H1 (cell line): ENCODE data around the gene CAT. TPM values are rescaled to one million over a fixed set of nuclear protein-coding genes. Genes with fewer than 3 reads are reported as not detected.

Experiments used
- CTCF ChIA-PET: fragments of 300-600 bp; sonication (Branson Sonifier 250); formaldehyde crosslinking; loops from one replicate; lab custom pipeline; 2021; ENCODE audit not compliant: partially characterized antibody; lab: Charles Lee
- POLR2A ChIA-PET: fragments of 300-600 bp; sonication (Branson Sonifier 250); formaldehyde crosslinking; loops from one replicate; lab custom pipeline; 2021; ENCODE audit warnings: inconsistent platforms; ENCODE audit not compliant: partially characterized antibody; lab: Charles Lee
- DNase-seq, 2 experiments: peaks; one replicate each; pipeline versions ENCODE4 v3.0.0 to v3.0.0-alpha.2; 2010 to 2022; ENCODE audit warnings: low spot score in 2 of 2, low read depth in 1 of 2, mixed read lengths in 1 of 2
- FAIRE-seq: peaks from 2 replicates; lab custom pipeline; 2011; peaks lifted over from hg19 to GRCh38; lab: Jason Lieb, UNC
- H2AFZ ChIP-seq: 2 replicates; pipeline ENCODE4 v1.8.1; 2012; ENCODE audit warnings: low read length, inconsistent platforms
- H2AK5ac ChIP-seq: 2 replicates; pipeline ENCODE4 v1.6.1; 2013; ENCODE audit warnings: low read depth, low read length
- H2BK120ac ChIP-seq: replicated peaks from 2 replicates; pipeline ENCODE3; 2013; ENCODE audit warnings: low read depth, low read length, inconsistent platforms
- H2BK12ac ChIP-seq: 2 replicates; pipeline ENCODE4 v1.6.1; 2013; ENCODE audit warnings: low read depth, low read length
- H2BK15ac ChIP-seq: 2 replicates; pipeline ENCODE4 v1.6.1; 2013; ENCODE audit warnings: low read length
- H2BK20ac ChIP-seq: 2 replicates; pipeline ENCODE4 v1.6.1; 2013; ENCODE audit warnings: low read length
- H2BK5ac ChIP-seq: 2 replicates; pipeline ENCODE4 v1.6.1; 2013; ENCODE audit warnings: low read depth, low read length
- H3K14ac ChIP-seq: 2 replicates; pipeline ENCODE4 v1.6.1; 2013; ENCODE audit warnings: inconsistent platforms; ENCODE audit not compliant: insufficient read length
- H3K18ac ChIP-seq: 2 replicates; pipeline ENCODE4 v1.6.1; 2013; ENCODE audit warnings: low read length; ENCODE audit errors: extremely low read depth
- H3K23ac ChIP-seq: 2 replicates; pipeline ENCODE4 v1.6.1; 2013; ENCODE audit warnings: inconsistent platforms; ENCODE audit not compliant: insufficient read length
- H3K23me2 ChIP-seq: 2 replicates; pipeline ENCODE4 v1.6.1; 2013; ENCODE audit warnings: low read depth, low read length
- H3K27ac ChIP-seq: 2 replicates; pipeline ENCODE4 v1.6.1; 2011; ENCODE audit warnings: low read depth, low read length, inconsistent platforms
- H3K27me3 ChIP-seq, 4 experiments: replicated peaks in 1 of 4; 1 replicate in 1 of 4; 2 replicates in 3 of 4; pipeline versions ENCODE4 v1.6.1 to v1.8.1; 2011 to 2013; ENCODE audit warnings: low read length in 3 of 4, mild to moderate bottlenecking in 3 of 4, inconsistent platforms in 2 of 4, mixed read lengths in 2 of 4, moderate library complexity in 1 of 4; ENCODE audit not compliant: control insufficient read depth in 3 of 4, insufficient read depth in 3 of 4; ENCODE audit errors: extremely low read depth in 1 of 4
- H3K36me3 ChIP-seq, 4 experiments: 2 replicates each; pipeline versions ENCODE4 v1.6.1 to v1.8.1; 2011 to 2013; ENCODE audit warnings: mild to moderate bottlenecking in 4 of 4, low read length in 3 of 4, moderate library complexity in 2 of 4, control low read depth in 1 of 4, inconsistent platforms in 1 of 4; ENCODE audit not compliant: insufficient read depth in 4 of 4, control insufficient read depth in 2 of 4
- H3K4ac ChIP-seq: replicated peaks from 2 replicates; pipeline ENCODE3; 2013; ENCODE audit warnings: low read length, low read depth, mixed read lengths, inconsistent platforms; ENCODE audit not compliant: insufficient read length
- H3K4me1 ChIP-seq, 4 experiments: replicated peaks in 1 of 4; 1 replicate in 1 of 4; 2 replicates in 3 of 4; pipeline versions ENCODE4 v1.6.1 to v1.8.1; 2011 to 2013; ENCODE audit warnings: low read length in 3 of 4, inconsistent platforms in 2 of 4, mixed read lengths in 1 of 4; ENCODE audit not compliant: insufficient read depth in 4 of 4, control insufficient read depth in 3 of 4
- H3K4me2 ChIP-seq, 2 experiments: 2 replicates each; pipeline versions ENCODE4 v1.6.1 to v1.8.1; 2011 to 2013; ENCODE audit warnings: low read depth in 2 of 2, low read length in 2 of 2, control low read depth in 1 of 2, inconsistent platforms in 1 of 2, mild to moderate bottlenecking in 1 of 2; ENCODE audit not compliant: insufficient read depth in 1 of 2
- H3K4me3 ChIP-seq, 4 experiments: fragments of 200-600, 300-600 bp in 1 of 4; sonication (generic), shearing (Covaris generic), sonication (Bioruptor Twin) in 1 of 4; 2 replicates each; pipeline versions ENCODE4 v1.5.1 to v1.8.1; 2011 to 2016; ENCODE audit warnings: low read length in 4 of 4, low read depth in 3 of 4, control low read depth in 2 of 4, inconsistent platforms in 2 of 4, mild to moderate bottlenecking in 2 of 4, mixed read lengths in 1 of 4, moderate library complexity in 1 of 4; ENCODE audit not compliant: insufficient read depth in 2 of 4; ENCODE audit errors: extremely low read depth in 1 of 4
- H3K56ac ChIP-seq: replicated peaks from 2 replicates; pipeline ENCODE3; 2013; ENCODE audit warnings: low read depth, mild to moderate bottlenecking, mixed read lengths, low read length, inconsistent platforms; ENCODE audit not compliant: insufficient read length
- H3K79me1 ChIP-seq: 2 replicates; pipeline ENCODE4 v1.6.1; 2013; ENCODE audit warnings: low read depth, low read length, control low read depth
- H3K79me2 ChIP-seq, 2 experiments: 2 replicates each; pipeline versions ENCODE4 v1.6.1 to v1.8.1; 2012 to 2013; ENCODE audit warnings: low read length in 2 of 2, mild to moderate bottlenecking in 2 of 2, inconsistent platforms in 1 of 2; ENCODE audit not compliant: insufficient read depth in 2 of 2, control insufficient read depth in 1 of 2
- H3K9ac ChIP-seq, 4 experiments: replicated peaks in 1 of 4; 1 replicate in 1 of 4; 2 replicates in 3 of 4; pipeline versions ENCODE4 v1.6.1 to v1.8.1; 2011 to 2013; ENCODE audit warnings: low read depth in 3 of 4, low read length in 3 of 4, control low read depth in 2 of 4, mild to moderate bottlenecking in 2 of 4, moderate library complexity in 2 of 4, inconsistent platforms in 1 of 4; ENCODE audit errors: extremely low read depth in 1 of 4
- H3K9me3 ChIP-seq, 2 experiments: 2 replicates each; pipeline versions ENCODE4 v1.6.1 to v1.8.1; 2012 to 2013; ENCODE audit warnings: mild to moderate bottlenecking in 2 of 2, moderate library complexity in 2 of 2, control low read depth in 1 of 2, inconsistent platforms in 1 of 2, low read depth in 1 of 2, low read length in 1 of 2, mixed read lengths in 1 of 2; ENCODE audit not compliant: insufficient read depth in 2 of 2
- H4K20me1 ChIP-seq, 2 experiments: replicated peaks in 1 of 2; 2 replicates each; pipeline versions ENCODE3 to v1.8.1; 2011 to 2013; ENCODE audit warnings: inconsistent platforms in 2 of 2, low read length in 2 of 2, mild to moderate bottlenecking in 1 of 2; ENCODE audit not compliant: insufficient read depth in 2 of 2, control insufficient read depth in 1 of 2
- H4K5ac ChIP-seq: 2 replicates; pipeline ENCODE4 v1.6.1; 2013; ENCODE audit warnings: low read length, low read depth, mixed read lengths, inconsistent platforms; ENCODE audit not compliant: insufficient read length
- H4K8ac ChIP-seq: 2 replicates; pipeline ENCODE4 v1.8.0; 2013; ENCODE audit warnings: mild to moderate bottlenecking, moderate library complexity, low read length, inconsistent platforms; ENCODE audit not compliant: insufficient read depth; ENCODE audit errors: extremely low read depth
- H4K91ac ChIP-seq: replicated peaks from 2 replicates; pipeline ENCODE3; 2013; ENCODE audit warnings: low read length, mixed read lengths, inconsistent platforms; ENCODE audit not compliant: insufficient read length
- ATF3 ChIP-seq: IDR thresholded peaks from 2 replicates; pipeline ENCODE4 v1.6.1; 2011; ENCODE audit warnings: low read depth, mild to moderate bottlenecking, low read length; ENCODE audit not compliant: insufficient read depth
- CHD2 ChIP-seq: IDR thresholded peaks from 2 replicates; pipeline ENCODE4 v1.6.1; 2012; ENCODE audit warnings: low read length, improper control_type of control experiment
- CTCF ChIP-seq, 3 experiments: IDR thresholded peaks; 1 replicate in 2 of 3; 2 replicates in 1 of 3; pipeline versions ENCODE4 v1.5.1 to v1.6.1; 2011; ENCODE audit warnings: low read length in 3 of 3, mild to moderate bottlenecking in 3 of 3, inconsistent platforms in 2 of 3, low read depth in 1 of 3, moderate library complexity in 1 of 3; ENCODE audit not compliant: insufficient read depth in 1 of 3; ENCODE audit errors: control extremely low read depth in 1 of 3
- EGR1 ChIP-seq: IDR thresholded peaks from 2 replicates; pipeline ENCODE4 v1.6.1; 2011; ENCODE audit warnings: low read depth, low read length, borderline replicate concordance
- KDM4A ChIP-seq: IDR thresholded peaks from one replicate; pipeline ENCODE4 v1.7.1; 2012; ENCODE audit warnings: low read depth, mild to moderate bottlenecking, moderate library complexity, low read length, inconsistent platforms; ENCODE audit not compliant: severe bottlenecking
- MAX ChIP-seq: IDR thresholded peaks from 2 replicates; pipeline ENCODE4 v1.6.1; 2012; ENCODE audit warnings: inconsistent platforms
- POLR2A ChIP-seq, 2 experiments: IDR thresholded peaks; 1 replicate in 1 of 2; 2 replicates in 1 of 2; pipeline ENCODE4 v1.6.1; 2011; ENCODE audit warnings: low read depth in 2 of 2, low read length in 2 of 2, mild to moderate bottlenecking in 2 of 2; ENCODE audit errors: control extremely low read depth in 1 of 2
- POU5F1 ChIP-seq: IDR thresholded peaks from 2 replicates; pipeline ENCODE4 v1.6.1; 2011; ENCODE audit warnings: low read depth, mild to moderate bottlenecking, low read length, moderate library complexity
- RBBP5 ChIP-seq: IDR thresholded peaks from 2 replicates; pipeline ENCODE4 v1.7.1; 2012; ENCODE audit warnings: low read depth, mild to moderate bottlenecking, inconsistent platforms, low read length, moderate library complexity, borderline replicate concordance
- RNF2 ChIP-seq: fragments of 200-900, 300-1000 bp; sonication (generic); IDR thresholded peaks from 2 replicates; pipeline ENCODE4 v1.7.1; 2016; ENCODE audit warnings: borderline replicate concordance, low read depth, mild to moderate bottlenecking, antibody characterized with exemption, low read length; ENCODE audit not compliant: poor library complexity, severe bottlenecking; ENCODE audit errors: missing control alignments
- SIN3A ChIP-seq, 2 experiments: IDR thresholded peaks in 1 of 2; conservative IDR thresholded peaks in 1 of 2; 2 replicates each; pipeline ENCODE4 v1.6.1; 2011 to 2012; ENCODE audit warnings: low read length in 2 of 2, improper control_type of control experiment in 1 of 2, low read depth in 1 of 2, mild to moderate bottlenecking in 1 of 2
- TEAD4 ChIP-seq: IDR thresholded peaks from 2 replicates; pipeline ENCODE4 v1.6.1; 2012; ENCODE audit warnings: low read depth, low read length, inconsistent platforms, mixed read lengths
- polyA plus RNA-seq, 7 experiments: library from polyadenylated mRNA; depleted of rRNA in 3 of 7; stranded (reverse) in 5 of 7; unstranded in 2 of 7; fragments of >200 nt in 5 of 7; fragments of 200-250 nt in 2 of 7; gene quantifications; 1 replicate in 5 of 7; 2 replicates in 1 of 7; 4 replicates in 1 of 7; pipeline versions ENCODE4 v1.2.1 to v1.2.3, GENCODE V29; 2011 to 2013; ENCODE audit warnings: missing spikeins in 2 of 7, mixed read lengths in 2 of 7
- total RNA-seq: library from RNA; stranded (reverse); fragmentation: NEBNext Ultra II Directional; extraction: Animal tissue kit (Norgen Biotek cat#: 25700); gene quantifications from 2 replicates; pipeline ENCODE4 v1.2.1, GENCODE V29; 2021

The CAT gene
- total and polyA plus RNA-seq, 2 of the 8 experiments (the other 6 are each of a cell fraction or from before 2014, with no cell fraction given): 9.6 to 15.0 TPM

- no peak overlapping the region for H2AK5ac ChIP-seq
- no peak overlapping the region for H2BK15ac ChIP-seq
- no peak overlapping the region for H3K4ac ChIP-seq
- no peak overlapping the region for H3K18ac ChIP-seq
- H2BK5ac ChIP-seq: no peak overlapping the region
- H3K9me3 ChIP-seq: peaks cover 3 to 12% of the 10 kb centered on the region in 2 experiments; a peak in 1 of 4 replicates
- H3K56ac ChIP-seq: no peak overlapping the region
- H3K27ac ChIP-seq: no peak overlapping the region
- no peak overlapping the region for H2BK12ac ChIP-seq
- H3K27me3 ChIP-seq: no peaks in the 10 kb centered on the region
- H2BK20ac ChIP-seq: no peak overlapping the region
- no peak overlapping the region for H3K23ac ChIP-seq
- no peak overlapping the region for H2AFZ ChIP-seq
- no peak overlapping the region for H3K9ac ChIP-seq
- H4K8ac ChIP-seq: no peak overlapping the region
- H4K5ac ChIP-seq: no peak overlapping the region
- no peak overlapping the region for H4K91ac ChIP-seq
- no peak overlapping the region for H3K14ac ChIP-seq
- DNase-seq: no peak
- ChIA-PET POLR2A (no interaction called here), CTCF (interaction anchor here (0.7 kb wide), 1 partner anchor 26 kb away, joined by 3 read pairs; no protein-coding TSS in a partner anchor)
- no peak overlapping the region for H3K4me2 ChIP-seq
- no peak overlapping the region for H2BK120ac ChIP-seq
- H4K20me1 ChIP-seq: no peaks in the 10 kb centered on the region
- H3K4me3 ChIP-seq: no peak overlapping the region
- no peaks in the 10 kb centered on the region for H3K23me2 ChIP-seq
- FAIRE-seq: no peak
- no peaks in the 10 kb centered on the region for H3K79me1 ChIP-seq
- H3K4me1 ChIP-seq: no peaks in the 10 kb centered on the region
- H3K36me3 ChIP-seq: no peaks in the 10 kb centered on the region
- H3K79me2 ChIP-seq: no peaks in the 10 kb centered on the region
- no peak for TF ChIP-seq TEAD4
- no peak for TF ChIP-seq MAX
- TF ChIP-seq CTCF (IDR thresholded peaks at IDR 0.05; ENCODE audit: control extremely low read depth in 1 of 3, insufficient read depth in 1 of 3, low read depth in 1 of 3, low read length in 3 of 3): no peak
- TF ChIP-seq KDM4A: no peak
- no peak for TF ChIP-seq POU5F1
- no peak for TF ChIP-seq RNF2
- TF ChIP-seq POLR2A (IDR thresholded peaks at IDR 0.05; ENCODE audit: control extremely low read depth in 1 of 2, low read depth in 2 of 2, low read length in 2 of 2): no peak
- TF ChIP-seq CHD2: no peak
- no peak for TF ChIP-seq RBBP5
- TF ChIP-seq SIN3A (conservative IDR thresholded peaks at IDR 0.05 in 1 of 2, IDR thresholded peaks at IDR 0.05 in 1 of 2; ENCODE audit: low read depth in 1 of 2, low read length in 2 of 2): no peak
- no peak for TF ChIP-seq ATF3
- no peak for TF ChIP-seq EGR1
Measured at GRCh38 chr11:34441814-34442213, 3.1 kb downstream of the CAT start.
